K562 (cell line): ENCODE measurements around the gene RGS17. TPM values are rescaled to one million over a fixed set of nuclear protein-coding genes. Genes with fewer than 3 reads are reported as not detected.
A peak's percentile ranks its signal among the peaks of the same experiment; 100 is the strongest.

Source experiments
- ATF7 ChIP-seq: fragments of 450-650 bp; IDR thresholded peaks from 2 replicates; pipeline ENCODE4 v1.7.1; 2014; ENCODE audit warnings: mild to moderate bottlenecking, moderate library complexity
- BACH1 ChIP-seq: fragments of 200-800 bp; sonication (Bioruptor generic); IDR thresholded peaks from 2 replicates; pipeline ENCODE4 v1.6.1; 2016; ENCODE audit warnings: missing genetic modification characterization, missing compliant biosample characterization
- CBX3 ChIP-seq, 2 experiments: IDR thresholded peaks; 1 replicate in 1 of 2; 2 replicates in 1 of 2; pipeline ENCODE4 v1.6.1; 2012; ENCODE audit warnings: inconsistent platforms in 2 of 2, low read length in 2 of 2, borderline replicate concordance in 1 of 2, control low read depth in 1 of 2
- E4F1 ChIP-seq: fragments of 250-450 bp; sonication (Bioruptor Pico); IDR thresholded peaks from 2 replicates; pipeline ENCODE4 v1.5.0; 2021; ENCODE audit warnings: mild to moderate bottlenecking, borderline replicate concordance
- EZH2 ChIP-seq: IDR thresholded peaks from 2 replicates; pipeline ENCODE4 v1.6.1; 2012; ENCODE audit warnings: low read depth, mild to moderate bottlenecking, inconsistent platforms, low read length, borderline replicate concordance
- GTF2E2 ChIP-seq: fragments of 200-800 bp; sonication (Bioruptor generic); IDR thresholded peaks from 2 replicates; pipeline ENCODE4 v1.6.1; 2016; ENCODE audit warnings: missing genetic modification characterization, missing compliant biosample characterization
- HEY1 ChIP-seq: fragments of 250-450 bp; sonication (Bioruptor Pico); IDR thresholded peaks from 2 replicates; pipeline ENCODE4 v1.5.0; 2020; ENCODE audit warnings: mild to moderate bottlenecking, moderate library complexity, borderline replicate concordance
- HINFP ChIP-seq: fragments of 450-650 bp; conservative IDR thresholded peaks from 2 replicates; pipeline ENCODE4 v1.6.1; 2016; ENCODE audit warnings: missing genetic modification characterization, low read depth, mild to moderate bottlenecking, control low read depth, missing compliant biosample characterization
- KDM2B ChIP-seq: fragments of 250-450 bp; sonication (Bioruptor Pico); IDR thresholded peaks from 2 replicates; pipeline ENCODE4 v1.8.0; 2021; ENCODE audit warnings: mild to moderate bottlenecking, moderate library complexity
- L3MBTL2 ChIP-seq: fragments of 450-650 bp; IDR thresholded peaks from 2 replicates; pipeline ENCODE4 v1.6.1; 2016; ENCODE audit warnings: mild to moderate bottlenecking, moderate library complexity
- LCOR ChIP-seq: sonication (generic); formaldehyde crosslinking; IDR thresholded peaks from 2 replicates; pipeline ENCODE4 v1.8.0; 2022; ENCODE audit warnings: mild to moderate bottlenecking, missing genetic modification reagents
- MTA3 ChIP-seq: fragments of 450-650 bp; formaldehyde crosslinking; IDR thresholded peaks from 2 replicates; pipeline ENCODE4 v1.6.1; 2017; ENCODE audit warnings: mild to moderate bottlenecking, borderline replicate concordance
- PHB ChIP-seq: fragments of 250-450 bp; sonication (Bioruptor Pico); IDR thresholded peaks from 2 replicates; pipeline ENCODE4 v1.5.0; 2021
- PTBP1 ChIP-seq: fragments of 200-400 bp; formaldehyde crosslinking; IDR thresholded peaks from 2 replicates; pipeline ENCODE4 v1.6.1; 2017; ENCODE audit warnings: low read depth, low read length
- SIN3B ChIP-seq: fragments of 450-650 bp; IDR thresholded peaks from 2 replicates; pipeline ENCODE4 v1.6.1; 2017; ENCODE audit warnings: low read depth, mild to moderate bottlenecking, moderate library complexity
- TRIM24 ChIP-seq, 2 experiments: fragments of 450-650 bp; IDR thresholded peaks; 2 replicates each; pipeline ENCODE4 v1.6.1; 2016
- YBX1 ChIP-seq: fragments of 450-650 bp; IDR thresholded peaks from 2 replicates; pipeline ENCODE4 v1.7.1; 2016; ENCODE audit warnings: mild to moderate bottlenecking
- ZBTB2 ChIP-seq: fragments of 450-650 bp; IDR thresholded peaks from 2 replicates; pipeline ENCODE4 v1.6.1; 2016; ENCODE audit warnings: antibody characterized with exemption
- ZNF217 ChIP-seq: sonication (generic); formaldehyde crosslinking; IDR thresholded peaks from 2 replicates; pipeline ENCODE4 v1.8.0; 2022; ENCODE audit warnings: mild to moderate bottlenecking, missing genetic modification reagents
- ZNF408 ChIP-seq: fragments of 250-450 bp; sonication (Bioruptor Pico); IDR thresholded peaks from 2 replicates; pipeline ENCODE4 v1.4.0; 2020; ENCODE audit warnings: low read depth, mild to moderate bottlenecking, moderate library complexity
- ZNF668 ChIP-seq: fragments of 250-450 bp; sonication (Bioruptor Pico); IDR thresholded peaks from 2 replicates; pipeline ENCODE4 v1.8.0; 2022; ENCODE audit warnings: mild to moderate bottlenecking, inconsistent platforms
- ZNF830 ChIP-seq: fragments of 250-450 bp; sonication (Bioruptor Pico); IDR thresholded peaks from 2 replicates; pipeline ENCODE4 v1.5.0; 2021; ENCODE audit warnings: mild to moderate bottlenecking
- polyA plus RNA-seq, 8 experiments: library from polyadenylated mRNA; depleted of rRNA in 4 of 8; stranded (reverse) in 5 of 8; unstranded in 3 of 8; fragments of >200 nt; fragmentation: Nextera tagmentation in 2 of 8; fragmentation: Illumina TruSeq in 1 of 8; extraction: Ambion mirVana in 2 of 8; extraction: Trizol in 1 of 8; gene quantifications; 2 replicates each; pipeline versions ENCODE4 v1.2.1 to v1.2.3, GENCODE V29; 2011 to 2014; ENCODE audit warnings: inconsistent platforms in 1 of 8, missing spikeins in 1 of 8
- total RNA-seq, 7 experiments: library from RNA; depleted of rRNA in 6 of 7; stranded (reverse); fragments of >200 nt in 6 of 7; fragmentation: Illumina TruSeq in 2 of 7; extraction: Trizol in 2 of 7; gene quantifications; 2 replicates each; pipeline versions ENCODE4 v1.2.1 to v1.2.3, GENCODE V29; 2011 to 2021; ENCODE audit warnings: low replicate concordance in 1 of 7
- TF ChIP-seq, protein P1 (sequence below): sonication (generic); formaldehyde crosslinking; IDR thresholded peaks from 2 replicates; pipeline ENCODE4 v1.8.0; 2022; ENCODE audit warnings: mild to moderate bottlenecking, missing genetic modification reagents

The RGS17 gene
- total and polyA plus RNA-seq, 9 of the 15 experiments (the other 6 are each of a cell fraction or from before 2014, with no cell fraction given) = 0.01 to 0.14 (median 0.08) TPM; not detected in 6

DNA sequence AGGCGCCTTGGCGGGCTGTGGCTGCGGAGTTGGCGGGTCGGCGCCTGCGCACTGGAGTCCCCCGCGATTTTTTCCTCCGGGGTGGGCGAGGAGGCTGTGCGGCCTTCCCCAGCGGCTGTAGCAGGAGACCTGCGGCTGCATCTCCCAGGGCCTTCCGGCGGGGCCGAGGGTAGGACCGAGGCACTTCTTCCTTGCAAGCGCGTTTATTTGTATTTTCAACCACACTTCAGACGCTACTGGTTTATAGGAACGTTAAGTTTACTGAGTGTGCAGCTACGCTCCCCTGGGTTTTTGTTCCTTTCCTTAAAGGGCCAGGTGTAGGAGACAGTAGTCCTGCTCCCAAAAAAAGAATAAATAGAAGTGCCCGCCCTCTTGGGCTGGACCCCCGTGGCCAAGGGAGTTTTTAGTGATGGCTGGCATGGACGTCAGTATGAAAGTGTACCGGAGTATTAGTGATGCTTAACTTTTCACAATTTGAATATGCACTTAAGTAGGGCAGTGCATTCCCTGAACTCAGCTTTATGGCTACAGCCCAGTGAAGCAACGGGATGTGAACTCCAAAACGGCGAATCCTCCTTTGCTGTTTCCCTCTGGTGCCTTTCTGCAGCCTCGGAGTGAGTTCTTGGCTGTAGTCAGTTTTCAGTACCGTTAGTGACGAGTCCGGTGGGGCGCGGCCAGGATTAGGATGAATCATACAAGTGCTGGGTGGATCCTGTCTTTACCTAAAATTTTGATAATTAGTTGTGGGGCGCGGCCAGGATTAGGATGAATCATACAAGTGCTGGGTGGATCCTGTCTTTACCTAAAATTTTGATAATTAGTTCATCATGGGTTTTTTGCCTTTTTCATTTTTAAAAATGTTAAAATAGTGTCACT is 147.2 kb downstream of the RGS17 start (continued):
- TF ChIP-seq E4F1 (no peak), LCOR (CRISPR knock-in tag) (peak; percentile 89), GTF2E2 (tag) (0 out of 2 replicates have a peak, but pooled peaks have one; percentile 86), ZNF830 (0 out of 2 replicates have a peak, but pooled peaks have one; percentile 58), ZNF217 (no peak), ATF7 (peak; percentile 64; the same call in 1 of the 2 replicates), L3MBTL2 (no peak), KDM2B (CRISPR knock-in tag) (no peak), YBX1 (no peak), CBX3 (IDR thresholded peaks at IDR 0.05; ENCODE audit: borderline replicate concordance in 1 of 2, low read length in 2 of 2) (no peak), TRIM24 (IDR thresholded peaks at IDR 0.05) (0 out of 4 replicates have a peak, but pooled peaks of 1 of the 2 experiments have one; percentile 25), SIN3B (no peak), PTBP1 (no peak), ZNF408 (CRISPR knock-in tag) (no peak), PHB (CRISPR knock-in tag) (no peak), MTA3 (0 out of 2 replicates have a peak, but pooled peaks have one; percentile 14), HINFP (no peak), ZNF668 (CRISPR knock-in tag) (no peak), BACH1 (tag) (no peak), HEY1 (CRISPR knock-in tag) (0 out of 2 replicates have a peak, but pooled peaks have one; percentile 36), EZH2 (no peak), ZBTB2 (peak; percentile 98; the same call in 1 of the 2 replicates)
- TF ChIP-seq, protein P1, sequence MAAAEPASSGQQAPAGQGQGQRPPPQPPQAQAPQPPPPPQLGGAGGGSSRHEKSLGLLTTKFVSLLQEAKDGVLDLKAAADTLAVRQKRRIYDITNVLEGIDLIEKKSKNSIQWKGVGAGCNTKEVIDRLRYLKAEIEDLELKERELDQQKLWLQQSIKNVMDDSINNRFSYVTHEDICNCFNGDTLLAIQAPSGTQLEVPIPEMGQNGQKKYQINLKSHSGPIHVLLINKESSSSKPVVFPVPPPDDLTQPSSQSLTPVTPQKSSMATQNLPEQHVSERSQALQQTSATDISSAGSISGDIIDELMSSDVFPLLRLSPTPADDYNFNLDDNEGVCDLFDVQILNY (CRISPR knock-in tag) = no peak
